ENCODE results near the gene MDN1. TPM values are rescaled to one million over a fixed set of nuclear protein-coding genes. Genes with fewer than 3 reads are reported as not detected.

MDN1 gene
- polyA plus RNA-seq, 1 of the 3 experiments (the other 2 are of a cell fraction): 8.5 TPM

GRCh38 chr6:89799096-89799495 is 20.5 kb downstream of the MDN1 start (continued):
- TF ChIP-seq ZBTB33 (IDR thresholded peaks at IDR 0.05; ENCODE audit: borderline replicate concordance, low read depth): no peak
- no peak for TF ChIP-seq ELF1 (IDR thresholded peaks at IDR 0.05)
- TF ChIP-seq FOXM1 (IDR thresholded peaks at IDR 0.05; ENCODE audit: low read depth): no peak
- TF ChIP-seq SMC3 (IDR thresholded peaks at IDR 0.05; ENCODE audit: low read depth, low read length): no peak
- no peak for TF ChIP-seq MEF2A (IDR thresholded peaks at IDR 0.05; ENCODE audit: borderline replicate concordance, low read depth)

DNA sequence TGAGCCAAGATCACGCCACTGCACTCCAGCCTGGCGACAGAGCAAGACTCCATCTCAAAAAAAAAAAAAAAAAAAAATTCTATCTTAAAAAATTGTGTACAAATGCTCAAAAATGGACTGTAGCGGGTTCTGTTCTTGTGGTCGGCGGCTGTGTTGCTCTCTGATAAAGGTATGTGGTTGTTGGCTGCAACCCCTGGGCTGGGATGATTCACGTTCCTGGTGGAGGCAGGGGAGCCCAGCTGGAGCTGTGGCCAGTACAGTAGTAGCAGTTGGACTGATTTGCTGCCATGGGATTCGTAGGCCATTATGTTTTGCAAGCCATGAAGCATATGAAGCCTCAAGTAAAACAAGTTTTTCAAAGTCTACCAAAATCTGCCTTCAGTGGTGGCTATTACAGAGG is 22.3 kb downstream of the MDN1 start:
- Histone ChIP-seq H3K4me2 (no peak overlapping the region), H3F3A (replicated peaks; ENCODE audit: insufficient read depth) (peaks cover 4% of the 10 kb centered on the region), H3K9me2 (no peaks in the 10 kb centered on the region), H3K36me3 (replicated peaks in 1 of 2; ENCODE audit: control insufficient read depth in 1 of 2, insufficient read depth in 2 of 2, low read length in 1 of 2) (peaks cover 1 to 9% of the 10 kb centered on the region in 2 experiments), H3K27ac (ENCODE audit: low read depth in 2 of 2, low read length in 1 of 2) (no peak overlapping the region), H3K79me2 (ENCODE audit: insufficient read depth) (peaks cover 3% of the 10 kb centered on the region; the same call in 1 of the 2 replicates), H3K9ac (no peak overlapping the region), H3K4me3 (ENCODE audit: low read depth in 2 of 2, low read length in 1 of 2) (no peak overlapping the region), H4K20me1 (ENCODE audit: insufficient read depth) (no peaks in the 10 kb centered on the region), H2AFZ (ENCODE audit: low read depth) (no peak overlapping the region), H3K9me3 (no peaks in the 10 kb centered on the region), H3K27me3 (ENCODE audit: insufficient read depth) (no peaks in the 10 kb centered on the region), H3K4me1 (ENCODE audit: control insufficient read depth in 1 of 2, insufficient read depth in 2 of 2, low read depth in 1 of 2, low read length in 1 of 2) (no peaks in the 10 kb centered on the region; a peak in 1 of 4 replicates)
- POLR2A ChIA-PET: no interaction called here
- 81% methylated on average over 7 of the region's 7 CpGs for WGBS (ENCODE audit: low lambda C conversion rate)
- DNase-seq: no peak
- TF ChIP-seq RCOR1 (IDR thresholded peaks at IDR 0.05; ENCODE audit: low read length) (no peak), JUND (IDR thresholded peaks at IDR 0.05) (no peak), MXI1 (IDR thresholded peaks at IDR 0.05; ENCODE audit: low read depth, low read length) (no peak), NRF1 (IDR thresholded peaks at IDR 0.05; ENCODE audit: low read depth, low read length) (no peak), MEF2A (IDR thresholded peaks at IDR 0.05; ENCODE audit: borderline replicate concordance, low read depth) (no peak), SMC3 (IDR thresholded peaks at IDR 0.05; ENCODE audit: low read depth, low read length) (no peak), CTCF (IDR thresholded peaks at IDR 0.05) (no peak), USF2 (IDR thresholded peaks at IDR 0.05; ENCODE audit: borderline replicate concordance, low read depth, low read length) (no peak), NFIC (IDR thresholded peaks at IDR 0.05; ENCODE audit: borderline replicate concordance) (no peak; the same call in 1 of the 2 replicates), TAF1 (IDR thresholded peaks at IDR 0.05; ENCODE audit: borderline replicate concordance, low read depth, low read length) (no peak), ZBTB33 (IDR thresholded peaks at IDR 0.05; ENCODE audit: borderline replicate concordance, low read depth) (no peak), PBX3 (IDR thresholded peaks at IDR 0.05) (no peak), USF1 (IDR thresholded peaks at IDR 0.05; ENCODE audit: borderline replicate concordance, low read depth) (no peak)
- TF ChIP-seq, protein P1, sequence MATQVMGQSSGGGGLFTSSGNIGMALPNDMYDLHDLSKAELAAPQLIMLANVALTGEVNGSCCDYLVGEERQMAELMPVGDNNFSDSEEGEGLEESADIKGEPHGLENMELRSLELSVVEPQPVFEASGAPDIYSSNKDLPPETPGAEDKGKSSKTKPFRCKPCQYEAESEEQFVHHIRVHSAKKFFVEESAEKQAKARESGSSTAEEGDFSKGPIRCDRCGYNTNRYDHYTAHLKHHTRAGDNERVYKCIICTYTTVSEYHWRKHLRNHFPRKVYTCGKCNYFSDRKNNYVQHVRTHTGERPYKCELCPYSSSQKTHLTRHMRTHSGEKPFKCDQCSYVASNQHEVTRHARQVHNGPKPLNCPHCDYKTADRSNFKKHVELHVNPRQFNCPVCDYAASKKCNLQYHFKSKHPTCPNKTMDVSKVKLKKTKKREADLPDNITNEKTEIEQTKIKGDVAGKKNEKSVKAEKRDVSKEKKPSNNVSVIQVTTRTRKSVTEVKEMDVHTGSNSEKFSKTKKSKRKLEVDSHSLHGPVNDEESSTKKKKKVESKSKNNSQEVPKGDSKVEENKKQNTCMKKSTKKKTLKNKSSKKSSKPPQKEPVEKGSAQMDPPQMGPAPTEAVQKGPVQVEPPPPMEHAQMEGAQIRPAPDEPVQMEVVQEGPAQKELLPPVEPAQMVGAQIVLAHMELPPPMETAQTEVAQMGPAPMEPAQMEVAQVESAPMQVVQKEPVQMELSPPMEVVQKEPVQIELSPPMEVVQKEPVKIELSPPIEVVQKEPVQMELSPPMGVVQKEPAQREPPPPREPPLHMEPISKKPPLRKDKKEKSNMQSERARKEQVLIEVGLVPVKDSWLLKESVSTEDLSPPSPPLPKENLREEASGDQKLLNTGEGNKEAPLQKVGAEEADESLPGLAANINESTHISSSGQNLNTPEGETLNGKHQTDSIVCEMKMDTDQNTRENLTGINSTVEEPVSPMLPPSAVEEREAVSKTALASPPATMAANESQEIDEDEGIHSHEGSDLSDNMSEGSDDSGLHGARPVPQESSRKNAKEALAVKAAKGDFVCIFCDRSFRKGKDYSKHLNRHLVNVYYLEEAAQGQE (IDR thresholded peaks at IDR 0.05; ENCODE audit: low read depth, low read length): no peak
- CTCF ChIA-PET: interaction anchor here (1.0 kb wide), 1 partner anchor 682 kb away, joined by 3 read pairs; no protein-coding TSS in a partner anchor

Measured in SK-N-SH (cell line).